Measurements from ENCODE around the gene NUTF2. TPM values are rescaled to one million over a fixed set of nuclear protein-coding genes. Genes with fewer than 3 reads are reported as not detected.

NUTF2 gene
- total RNA-seq, 5 donors from 2014 or later (not counting 1 experiment from before 2014, with no cell fraction given), result 37.4 to 55.0 (median 48.3) TPM

- no peaks in the 10 kb centered on the region for H3K27me3 Mint-ChIP-seq
- peak overlapping the region; percentile 92 to 97 (median 93) for H3K4me3 Mint-ChIP-seq
- Histone ChIP-seq H3K4me1 (ENCODE audit: control insufficient read depth in 1 of 2, extremely low read depth in 1 of 2, insufficient read depth in 2 of 2, low read length in 2 of 2) (peaks cover 32 to 45% of the 10 kb centered on the region in 2 experiments), H3K27me3 (replicated peaks in 1 of 2; ENCODE audit: control insufficient read depth in 2 of 2, extremely low read depth in 1 of 2, insufficient read depth in 2 of 2, low read length in 1 of 2) (no peaks in the 10 kb centered on the region), H3K9me3 (no peaks in the 10 kb centered on the region), H3K27ac (ENCODE audit: low read length) (peak overlapping the region; percentile 95), H3K4me3 (ENCODE audit: control insufficient read depth in 1 of 2, extremely low read depth in 1 of 2, low read length in 1 of 2) (peak overlapping the region in 1 of 2 donors; percentile 78), H3K36me3 (ENCODE audit: control insufficient read depth in 2 of 2, extremely low read depth in 1 of 2, insufficient read depth in 1 of 2, low read length in 1 of 2) (no peaks in the 10 kb centered on the region)
- DNase-seq (no peak), ATAC-seq (replicated peaks in 1 of 4) (no peak)
- POLR2A ChIA-PET, result interaction anchor here in 1 of 2 donors (0.7 kb wide), 1 partner anchor 377 kb away, joined by 3 read pairs; no protein-coding TSS in a partner anchor
- CTCF ChIA-PET, result interaction anchor here (0.6 to 0.9 kb wide), 7 partner anchors 24 to 422 kb away, joined by 3 to 7 read pairs (median 4); partner anchors contain the start of genes C16orf86 (in 1 of the 2), ENKD1 (in 1 of the 2), RANBP10 (in 1 of the 2) and TSNAXIP1 (in 1 of the 2)
- no peaks in the 10 kb centered on the region for H3K9me3 Mint-ChIP-seq
- H3K4me1 Mint-ChIP-seq, result peaks cover 31 to 38% (median 37%) of the 10 kb centered on the region in 3 donors
- H3K36me3 Mint-ChIP-seq, result no peaks in the 10 kb centered on the region
- 69% methylated on average over 17 of the region's 17 CpGs for WGBS (ENCODE audit: insufficient coverage)
- H3K27ac Mint-ChIP-seq, result peak overlapping the region; percentile 98 to 100
Measured at GRCh38 chr16:67841198-67841815, 5.4 kb upstream of the NUTF2 start.

- Histone ChIP-seq H3K4me1 (ENCODE audit: control insufficient read depth in 1 of 2, extremely low read depth in 1 of 2, insufficient read depth in 2 of 2, low read length in 2 of 2) (peaks cover 32 to 46% of the 10 kb centered on the region in 2 experiments), H3K4me3 (ENCODE audit: control insufficient read depth in 1 of 2, extremely low read depth in 1 of 2, low read length in 1 of 2) (peak within 1 kb of the TSS; percentile 78 to 97), H3K36me3 (ENCODE audit: control insufficient read depth in 2 of 2, extremely low read depth in 1 of 2, insufficient read depth in 1 of 2, low read length in 1 of 2) (no peaks in the 10 kb centered on the region), H3K27me3 (replicated peaks in 1 of 2; ENCODE audit: control insufficient read depth in 2 of 2, extremely low read depth in 1 of 2, insufficient read depth in 2 of 2, low read length in 1 of 2) (no peaks in the 10 kb centered on the region), H3K27ac (ENCODE audit: low read length) (peak within 1 kb of the TSS; percentile 95), H3K9me3 (no peaks in the 10 kb centered on the region)
- Mint-ChIP-seq H3K27ac (peak within 1 kb of the TSS; percentile 98 to 100), H3K4me3 (peak within 1 kb of the TSS; percentile 94 to 97 (median 96)), H3K27me3 (no peaks in the 10 kb centered on the region), H3K9me3 (no peaks in the 10 kb centered on the region), H3K36me3 (no peaks in the 10 kb centered on the region), H3K4me1 (peaks cover 31 to 38% (median 37%) of the 10 kb centered on the region in 3 donors)
- peak; percentile 84 to 97 (median 92) for DNase-seq
- ChIA-PET POLR2A (no interaction called here), CTCF (interaction anchor here in 1 of 2 donors (0.6 kb wide), 1 partner anchor 198 kb away, joined by 3 read pairs; no protein-coding TSS in a partner anchor)
- ATAC-seq (replicated peaks in 1 of 4), result peak; percentile 57 to 62 (median 60)
- under 1% methylated on average over 83 of the region's 83 CpGs for WGBS (ENCODE audit: insufficient coverage)
Measured at GRCh38 chr16:67841816-67842508, 4.8 kb upstream of the NUTF2 start, which contains the start of gene THAP11. THAP11 (plus strand) TSS chr16:67842320; CDS start chr16:67842555, 235 bp downstream.

GRCh38 chr16:67842509-67843342 is 4.0 kb upstream of the NUTF2 start:
- Histone ChIP-seq H3K27ac (ENCODE audit: low read length) (peak overlapping the region; percentile 48), H3K4me1 (ENCODE audit: control insufficient read depth in 1 of 2, extremely low read depth in 1 of 2, insufficient read depth in 2 of 2, low read length in 2 of 2) (peaks cover 33 to 52% of the 10 kb centered on the region in 2 experiments), H3K27me3 (replicated peaks in 1 of 2; ENCODE audit: control insufficient read depth in 2 of 2, extremely low read depth in 1 of 2, insufficient read depth in 2 of 2, low read length in 1 of 2) (no peaks in the 10 kb centered on the region), H3K9me3 (no peaks in the 10 kb centered on the region), H3K36me3 (ENCODE audit: control insufficient read depth in 2 of 2, extremely low read depth in 1 of 2, insufficient read depth in 1 of 2, low read length in 1 of 2) (no peaks in the 10 kb centered on the region), H3K4me3 (ENCODE audit: control insufficient read depth in 1 of 2, extremely low read depth in 1 of 2, low read length in 1 of 2) (peak overlapping the region; percentile 78 to 97)
- WGBS (ENCODE audit: insufficient coverage), result under 1% methylated on average over 62 of the region's 67 CpGs
- POLR2A ChIA-PET, result interaction anchor here in 1 of 2 donors (0.7 kb wide), 1 partner anchor 35 kb away, joined by 5 read pairs; no protein-coding TSS in a partner anchor
- DNase-seq (peak; percentile 50 to 83 (median 65)), ATAC-seq (replicated peaks in 1 of 4) (peak; percentile 35 to 46 (median 42))
- Mint-ChIP-seq H3K27me3 (no peaks in the 10 kb centered on the region), H3K4me3 (peak overlapping the region; percentile 94 to 97 (median 96)), H3K27ac (peak overlapping the region; percentile 96 to 97), H3K4me1 (peaks cover 35 to 40% (median 40%) of the 10 kb centered on the region in 3 donors), H3K36me3 (no peaks in the 10 kb centered on the region), H3K9me3 (no peaks in the 10 kb centered on the region)
- CTCF ChIA-PET, result interaction anchor here (0.6 to 1.1 kb wide), 4 partner anchors 23 to 198 kb away, joined by 3 to 4 read pairs (median 3); partner anchors contain the start of gene TSNAXIP1 (in 1 of the 2)

GRCh38 chr16:67843343-67843765 is 3.4 kb upstream of the NUTF2 start:
- H3K36me3 Mint-ChIP-seq, result no peaks in the 10 kb centered on the region
- peak overlapping the region; percentile 96 to 97 for H3K27ac Mint-ChIP-seq
- Histone ChIP-seq H3K4me1 (ENCODE audit: control insufficient read depth in 1 of 2, extremely low read depth in 1 of 2, insufficient read depth in 2 of 2, low read length in 2 of 2) (peaks cover 38 to 58% of the 10 kb centered on the region in 2 experiments), H3K9me3 (no peaks in the 10 kb centered on the region), H3K36me3 (ENCODE audit: control insufficient read depth in 2 of 2, extremely low read depth in 1 of 2, insufficient read depth in 1 of 2, low read length in 1 of 2) (no peaks in the 10 kb centered on the region), H3K4me3 (ENCODE audit: control insufficient read depth in 1 of 2, extremely low read depth in 1 of 2, low read length in 1 of 2) (peak overlapping the region; percentile 78 to 97), H3K27ac (ENCODE audit: low read length) (peak overlapping the region; percentile 48), H3K27me3 (replicated peaks in 1 of 2; ENCODE audit: control insufficient read depth in 2 of 2, extremely low read depth in 1 of 2, insufficient read depth in 2 of 2, low read length in 1 of 2) (no peaks in the 10 kb centered on the region)
- no peaks in the 10 kb centered on the region for H3K9me3 Mint-ChIP-seq
- no peaks in the 10 kb centered on the region for H3K27me3 Mint-ChIP-seq
- peaks cover 38 to 47% (median 46%) of the 10 kb centered on the region in 3 donors for H3K4me1 Mint-ChIP-seq
- POLR2A ChIA-PET, result interaction anchor here in 1 of 2 donors (0.7 kb wide), 1 partner anchor 35 kb away, joined by 5 read pairs; no protein-coding TSS in a partner anchor
- 0% methylated on average over 10 of the region's 11 CpGs for WGBS (ENCODE audit: insufficient coverage)
- CTCF ChIA-PET, result interaction anchor here (0.6 to 1.1 kb wide), 3 partner anchors 24 to 36 kb away, joined by 3 to 4 read pairs (median 3); partner anchors contain the start of gene TSNAXIP1 (in 1 of the 2)
- ATAC-seq (replicated peaks in 1 of 4) (peak in 2 of 4 experiments; percentile 1 to 4), DNase-seq (peak in 4 of 35 experiments; percentile 52 to 69 (median 56))
- peak overlapping the region; percentile 94 to 97 (median 96) for H3K4me3 Mint-ChIP-seq

- peaks cover 38 to 66% of the 10 kb centered on the region in 2 experiments for H3K4me1 ChIP-seq (ENCODE audit: control insufficient read depth in 1 of 2, extremely low read depth in 1 of 2, insufficient read depth in 2 of 2, low read length in 2 of 2)
Measured at GRCh38 chr16:67844497-67844896, 2.2 kb upstream of the NUTF2 start.

More at GRCh38 chr16:67844497-67844896, 2.2 kb upstream of the NUTF2 start:
- no peak for ATAC-seq (replicated peaks in 1 of 4)
- no peaks in the 10 kb centered on the region for H3K36me3 Mint-ChIP-seq
- H3K4me3 ChIP-seq (ENCODE audit: control insufficient read depth in 1 of 2, extremely low read depth in 1 of 2, low read length in 1 of 2), result no peak overlapping the region
- H3K27me3 Mint-ChIP-seq, result no peaks in the 10 kb centered on the region
- no peak for DNase-seq
- peaks cover 42 to 53% (median 51%) of the 10 kb centered on the region in 3 donors for H3K4me1 Mint-ChIP-seq
- H3K4me3 Mint-ChIP-seq, result peak overlapping the region; percentile 94 to 97 (median 96)
- no peaks in the 10 kb centered on the region for H3K36me3 ChIP-seq (ENCODE audit: control insufficient read depth in 2 of 2, extremely low read depth in 1 of 2, insufficient read depth in 1 of 2, low read length in 1 of 2)
- H3K27ac Mint-ChIP-seq, result peak overlapping the region; percentile 96 to 97
- no peaks in the 10 kb centered on the region for H3K9me3 Mint-ChIP-seq
- H3K27me3 ChIP-seq (replicated peaks in 1 of 2; ENCODE audit: control insufficient read depth in 2 of 2, extremely low read depth in 1 of 2, insufficient read depth in 2 of 2, low read length in 1 of 2), result no peaks in the 10 kb centered on the region
- peak overlapping the region; percentile 48 for H3K27ac ChIP-seq (ENCODE audit: low read length)
- ChIA-PET POLR2A (interaction anchor here in 1 of 2 donors (0.6 kb wide), 1 partner anchor 323 kb away, joined by 6 read pairs; no protein-coding TSS in a partner anchor), CTCF (interaction anchor here (0.5 to 1.5 kb wide), 7 partner anchors 12 to 286 kb away, joined by 3 to 5 read pairs (median 4); partner anchors contain the start of genes RANBP10 (in 1 of the 2) and TSNAXIP1 (in 1 of the 2))
- H3K9me3 ChIP-seq, result no peaks in the 10 kb centered on the region
- 100% methylated on average over 1 of the region's 4 CpGs for WGBS (ENCODE audit: insufficient coverage)
